ENCODE measurements around the gene ZGLP1.

ZGLP1 gene

GRCh38 chr19:10328558-10329429, 19.2 kb upstream of the ZGLP1 start:
- peaks cover 77% of the 10 kb centered on the region for H3K36me3 ChIP-seq (ENCODE audit: control insufficient read depth, low read length)
- no peaks in the 10 kb centered on the region for H3K9me2 ChIP-seq (replicated peaks; ENCODE audit: control insufficient read depth, low read length)
- no peaks in the 10 kb centered on the region for H3K9me3 ChIP-seq (ENCODE audit: control insufficient read depth, insufficient read depth, low read length)
- no peak for TF ChIP-seq CTCF (IDR thresholded peaks at IDR 0.05; ENCODE audit: low read depth, low read length, poor library complexity, severe bottlenecking)
- no peak for TF ChIP-seq EZH2phosphoT487 (IDR thresholded peaks at IDR 0.05; ENCODE audit: borderline replicate concordance, low read length)
- H3K79me2 ChIP-seq (ENCODE audit: control insufficient read depth, low read length), result peaks cover 63% of the 10 kb centered on the region
- peaks cover 18% of the 10 kb centered on the region for H4K20me1 ChIP-seq (ENCODE audit: control insufficient read depth, insufficient read depth, low read depth, low read length)
- H3K4me2 ChIP-seq (ENCODE audit: low read length), result no peak overlapping the region
- peaks cover 12% of the 10 kb centered on the region for H3K4me1 ChIP-seq (ENCODE audit: control insufficient read depth, low read length)
- H3F3A ChIP-seq (ENCODE audit: control insufficient read depth, insufficient read depth), result no peaks in the 10 kb centered on the region
- H3K4me3 ChIP-seq (ENCODE audit: low read length), result no peak overlapping the region
- no peak overlapping the region for H3K27ac ChIP-seq (ENCODE audit: low read depth, low read length)
- H3K27me3 ChIP-seq (ENCODE audit: control insufficient read depth, low read length), result no peaks in the 10 kb centered on the region

- TF ChIP-seq CTCF (IDR thresholded peaks at IDR 0.05; ENCODE audit: low read depth, low read length, poor library complexity, severe bottlenecking) (no peak), EZH2phosphoT487 (IDR thresholded peaks at IDR 0.05; ENCODE audit: borderline replicate concordance, low read length) (no peak)
- no peaks in the 10 kb centered on the region for H3F3A ChIP-seq (ENCODE audit: control insufficient read depth, insufficient read depth)
- no peak overlapping the region for H3K27ac ChIP-seq (ENCODE audit: low read depth, low read length)
- peaks cover 56% of the 10 kb centered on the region for H3K79me2 ChIP-seq (ENCODE audit: control insufficient read depth, low read length)
- H3K4me1 ChIP-seq (ENCODE audit: control insufficient read depth, low read length), result peaks cover 10% of the 10 kb centered on the region
- peaks cover 86% of the 10 kb centered on the region for H3K36me3 ChIP-seq (ENCODE audit: control insufficient read depth, low read length)
- no peaks in the 10 kb centered on the region for H3K9me2 ChIP-seq (replicated peaks; ENCODE audit: control insufficient read depth, low read length)
- no peaks in the 10 kb centered on the region for H3K27me3 ChIP-seq (ENCODE audit: control insufficient read depth, low read length)
- no peaks in the 10 kb centered on the region for H3K9me3 ChIP-seq (ENCODE audit: control insufficient read depth, insufficient read depth, low read length)
- no peak overlapping the region for H3K4me2 ChIP-seq (ENCODE audit: low read length)
- peaks cover 18% of the 10 kb centered on the region for H4K20me1 ChIP-seq (ENCODE audit: control insufficient read depth, insufficient read depth, low read depth, low read length)
- no peak overlapping the region for H3K4me3 ChIP-seq (ENCODE audit: low read length)
Observed at GRCh38 chr19:10327793-10328192, 18.2 kb upstream of the ZGLP1 start.

- H3K4me2 ChIP-seq (ENCODE audit: low read length), result no peak overlapping the region
- no peak overlapping the region for H3K27ac ChIP-seq (ENCODE audit: low read depth, low read length)
- no peaks in the 10 kb centered on the region for H3K27me3 ChIP-seq (ENCODE audit: control insufficient read depth, low read length)
- H3K36me3 ChIP-seq (ENCODE audit: control insufficient read depth, low read length), result peaks cover 92% of the 10 kb centered on the region
- H3F3A ChIP-seq (ENCODE audit: control insufficient read depth, insufficient read depth), result no peaks in the 10 kb centered on the region
- H3K4me1 ChIP-seq (ENCODE audit: control insufficient read depth, low read length), result no peaks in the 10 kb centered on the region
- 0 out of 2 replicates have a peak, but pooled peaks cover 6% of the 10 kb centered on the region for H4K20me1 ChIP-seq (ENCODE audit: control insufficient read depth, insufficient read depth, low read depth, low read length)
- no peak for TF ChIP-seq CTCF (IDR thresholded peaks at IDR 0.05; ENCODE audit: low read depth, low read length, poor library complexity, severe bottlenecking)
- no peak for TF ChIP-seq EZH2phosphoT487 (IDR thresholded peaks at IDR 0.05; ENCODE audit: borderline replicate concordance, low read length)
- H3K9me3 ChIP-seq (ENCODE audit: control insufficient read depth, insufficient read depth, low read length), result no peaks in the 10 kb centered on the region
- H3K4me3 ChIP-seq (ENCODE audit: low read length), result no peak overlapping the region
- H3K9me2 ChIP-seq (replicated peaks; ENCODE audit: control insufficient read depth, low read length), result no peaks in the 10 kb centered on the region
- H3K79me2 ChIP-seq (ENCODE audit: control insufficient read depth, low read length), result peaks cover 37% of the 10 kb centered on the region
Observed at GRCh38 chr19:10325732-10326131, 16.1 kb upstream of the ZGLP1 start.
